GM19043 (cell line): ENCODE data around the gene YIF1A.
"Not testable (repeated sequence)": the region's sequence is repeated elsewhere in the genome, so short reads cannot be mapped to it uniquely, and the experiment has no call there.

Experiments
- ATAC-seq: cut with Tn5 transposase; IDR thresholded peaks from one replicate; pipeline ENCODE4 v1.9.1; 2021; ENCODE audit warnings: low read depth; ENCODE audit not compliant: unreplicated experiment

Gene YIF1A

DNA sequence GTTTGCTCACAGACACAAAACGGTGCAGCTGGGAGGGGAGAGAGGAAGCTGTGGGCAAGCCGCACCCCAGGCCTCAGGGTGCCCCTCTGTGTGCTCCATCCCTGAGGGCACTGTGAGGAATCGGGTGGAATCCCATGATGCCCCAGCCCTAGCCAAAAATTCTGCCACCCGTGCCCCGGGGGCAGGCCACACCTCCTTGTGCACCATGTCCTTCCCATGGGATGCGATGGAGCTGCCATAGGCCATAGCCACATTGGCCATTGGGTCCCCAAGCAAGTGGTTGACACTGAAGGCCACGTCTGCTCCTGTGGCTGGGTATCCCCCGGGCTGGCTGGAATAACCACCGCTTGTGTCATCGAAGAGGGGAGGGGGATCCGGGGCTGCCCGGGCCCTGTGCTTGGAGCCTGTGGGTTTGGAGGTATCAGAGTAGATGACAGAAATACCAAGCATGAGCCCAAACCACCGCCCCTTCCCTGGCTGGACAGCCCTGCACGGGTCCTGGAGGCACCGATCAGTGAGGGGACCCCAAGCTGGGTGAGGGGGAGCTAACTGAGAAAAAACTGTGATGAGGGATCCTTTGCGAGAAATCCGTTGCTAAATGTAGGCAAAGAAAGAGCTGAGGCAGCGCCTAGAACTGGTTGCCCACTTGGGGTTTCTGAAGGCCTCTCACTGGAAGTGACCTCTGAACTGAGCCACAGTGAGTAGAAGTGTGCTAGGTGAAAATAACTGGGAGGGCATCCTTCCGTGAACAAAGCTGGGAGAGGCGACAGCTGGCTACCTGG is 863 bp downstream of the YIF1A start:
- no peak for ATAC-seq

DNA sequence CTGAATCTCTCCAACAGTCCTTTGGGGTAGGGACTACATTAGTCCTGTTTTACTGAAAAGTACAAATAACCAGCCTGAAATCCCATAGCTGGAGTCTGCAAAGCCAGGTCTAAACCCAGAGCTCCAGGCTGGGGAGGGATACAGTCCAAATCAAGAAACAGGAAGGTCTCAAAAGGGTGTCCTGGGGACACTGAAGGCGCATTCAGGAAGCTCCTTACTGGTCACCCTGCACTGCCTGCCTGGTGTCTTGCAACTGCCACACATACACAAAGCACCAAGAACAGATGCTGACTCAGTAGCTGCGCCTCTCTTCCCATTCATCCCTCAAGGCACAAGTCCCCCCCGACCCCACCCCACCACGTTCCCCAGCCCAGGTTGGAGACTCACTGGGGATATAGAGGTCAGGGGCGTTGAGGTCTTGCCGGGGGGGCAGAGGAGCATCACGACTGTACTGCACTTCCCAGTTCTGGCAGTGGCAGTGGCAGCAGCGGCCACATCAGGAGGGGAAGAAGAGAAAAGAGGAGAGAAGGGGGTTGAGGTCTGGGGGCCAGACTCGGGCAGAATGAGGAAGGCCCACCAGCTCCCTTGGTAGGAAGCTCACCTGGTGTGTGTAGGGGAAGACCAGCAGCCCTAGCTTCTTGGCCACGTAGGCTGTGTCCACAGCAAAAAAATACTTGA is 1.6 kb downstream of the YIF1A start:
- no peak for ATAC-seq

DNA sequence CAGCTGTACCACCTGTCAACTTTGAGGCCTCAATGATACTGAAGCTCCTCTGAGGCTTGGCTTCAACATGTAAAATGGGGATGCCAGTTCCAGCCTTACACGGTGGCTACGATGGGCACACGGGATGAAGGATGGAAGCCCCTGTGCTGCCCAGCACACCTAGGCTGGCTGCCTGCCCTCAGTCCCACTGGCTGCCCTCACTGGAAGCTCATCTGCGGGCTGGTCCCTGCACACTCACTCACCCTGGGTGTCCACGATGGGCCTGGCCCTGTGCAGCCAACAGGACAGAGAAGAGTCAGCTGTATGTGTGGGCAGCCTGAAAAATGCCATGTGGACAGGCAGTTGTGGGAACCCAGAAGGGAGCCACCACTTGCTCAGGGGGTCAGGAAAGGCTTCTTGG is 2.2 kb downstream of the YIF1A start:
- no peak for ATAC-seq

DNA sequence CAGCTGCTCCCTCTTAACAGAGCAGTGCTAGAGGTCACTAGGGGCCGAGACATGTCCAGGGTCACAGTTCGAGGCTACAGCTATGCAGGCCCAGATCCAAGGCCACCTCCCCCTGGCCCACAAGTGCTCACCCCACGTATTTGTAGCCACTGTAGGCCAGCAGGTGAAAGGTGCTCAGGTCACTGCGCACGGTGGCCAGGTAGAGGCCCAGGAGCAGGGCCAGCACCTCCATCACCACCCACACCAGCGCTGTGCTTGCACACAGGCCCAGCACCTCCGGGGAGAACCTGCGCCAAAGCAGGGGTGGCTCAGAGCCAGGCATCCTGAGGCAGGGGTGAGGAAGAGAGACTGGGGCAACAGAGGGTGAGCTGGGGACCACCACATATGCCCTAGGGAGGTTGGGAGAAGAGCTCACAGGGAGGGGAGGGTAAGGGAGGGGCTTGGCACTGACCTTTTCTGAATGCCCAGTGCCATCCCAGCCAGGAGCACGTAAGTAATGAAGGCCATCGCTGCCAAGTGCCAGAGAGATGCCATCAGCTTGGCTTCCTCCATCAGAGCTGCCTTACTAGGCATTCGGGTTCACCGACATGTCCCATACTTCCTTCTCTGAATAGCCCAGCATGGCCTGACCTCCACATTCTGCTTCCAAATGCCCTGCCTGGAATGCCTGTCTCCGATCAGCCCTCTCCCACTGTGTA is 3.5 kb downstream of the YIF1A start:
- no peak for ATAC-seq

DNA sequence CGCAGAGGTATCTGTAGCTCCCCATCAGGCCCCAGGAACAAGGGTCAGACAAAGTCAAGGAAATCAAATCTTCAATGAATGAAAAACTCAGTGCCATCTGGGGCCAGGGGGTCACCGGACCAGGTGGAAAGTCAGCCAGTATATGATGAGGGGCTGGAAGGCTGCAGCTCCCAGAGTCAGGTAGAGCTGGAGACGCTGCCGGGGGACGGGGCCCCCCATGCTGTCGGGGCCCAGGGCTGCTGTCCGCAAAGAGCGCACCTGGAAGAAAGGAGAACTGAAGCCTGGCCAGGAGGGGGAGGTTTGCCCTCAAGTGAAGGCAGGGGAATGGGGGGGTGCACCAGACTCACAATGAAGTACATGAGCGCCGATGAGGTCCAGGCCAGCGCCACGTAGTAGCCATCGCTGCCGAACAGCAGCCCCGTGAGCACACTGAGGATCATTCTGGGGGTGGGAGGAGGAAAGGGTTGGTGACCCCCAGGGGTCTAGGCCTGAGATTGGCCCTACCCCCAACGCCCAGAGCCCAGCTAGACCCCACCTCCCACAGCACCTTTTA is 4.3 kb downstream of the YIF1A start:
- no peak for ATAC-seq

DNA sequence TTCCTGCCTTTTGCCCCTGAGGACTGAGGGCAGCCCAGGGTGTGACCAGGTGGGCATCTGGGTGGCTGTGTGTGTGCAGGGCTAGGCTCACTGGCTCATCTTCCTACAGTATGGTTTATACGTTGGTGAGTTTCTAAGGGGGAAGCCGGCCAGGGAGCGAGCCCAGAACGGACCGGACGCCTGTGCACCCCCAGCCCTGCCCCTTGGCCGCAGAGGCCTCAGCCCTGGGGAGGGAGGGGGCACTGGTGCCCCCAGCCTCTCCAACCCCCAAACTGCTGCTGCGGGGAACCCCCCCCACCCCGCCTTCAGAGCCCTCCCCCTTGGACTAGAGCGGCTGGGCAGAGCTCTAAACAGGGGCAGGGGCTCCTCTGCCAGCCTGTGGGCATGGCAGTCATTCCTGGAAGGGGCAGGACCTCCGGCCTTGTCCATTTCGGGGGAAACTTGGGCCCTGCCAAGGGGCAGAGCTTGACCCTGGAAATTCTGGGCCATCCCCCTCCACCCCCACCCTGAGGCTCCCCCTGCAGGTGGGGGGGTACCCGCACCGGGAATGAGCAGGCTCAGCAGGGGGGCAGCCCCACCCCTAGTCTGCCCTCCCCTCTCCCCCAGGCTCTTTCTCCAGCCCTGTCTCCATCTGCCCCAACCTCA is 5.4 kb downstream of the YIF1A start:
- ATAC-seq: no peak

DNA sequence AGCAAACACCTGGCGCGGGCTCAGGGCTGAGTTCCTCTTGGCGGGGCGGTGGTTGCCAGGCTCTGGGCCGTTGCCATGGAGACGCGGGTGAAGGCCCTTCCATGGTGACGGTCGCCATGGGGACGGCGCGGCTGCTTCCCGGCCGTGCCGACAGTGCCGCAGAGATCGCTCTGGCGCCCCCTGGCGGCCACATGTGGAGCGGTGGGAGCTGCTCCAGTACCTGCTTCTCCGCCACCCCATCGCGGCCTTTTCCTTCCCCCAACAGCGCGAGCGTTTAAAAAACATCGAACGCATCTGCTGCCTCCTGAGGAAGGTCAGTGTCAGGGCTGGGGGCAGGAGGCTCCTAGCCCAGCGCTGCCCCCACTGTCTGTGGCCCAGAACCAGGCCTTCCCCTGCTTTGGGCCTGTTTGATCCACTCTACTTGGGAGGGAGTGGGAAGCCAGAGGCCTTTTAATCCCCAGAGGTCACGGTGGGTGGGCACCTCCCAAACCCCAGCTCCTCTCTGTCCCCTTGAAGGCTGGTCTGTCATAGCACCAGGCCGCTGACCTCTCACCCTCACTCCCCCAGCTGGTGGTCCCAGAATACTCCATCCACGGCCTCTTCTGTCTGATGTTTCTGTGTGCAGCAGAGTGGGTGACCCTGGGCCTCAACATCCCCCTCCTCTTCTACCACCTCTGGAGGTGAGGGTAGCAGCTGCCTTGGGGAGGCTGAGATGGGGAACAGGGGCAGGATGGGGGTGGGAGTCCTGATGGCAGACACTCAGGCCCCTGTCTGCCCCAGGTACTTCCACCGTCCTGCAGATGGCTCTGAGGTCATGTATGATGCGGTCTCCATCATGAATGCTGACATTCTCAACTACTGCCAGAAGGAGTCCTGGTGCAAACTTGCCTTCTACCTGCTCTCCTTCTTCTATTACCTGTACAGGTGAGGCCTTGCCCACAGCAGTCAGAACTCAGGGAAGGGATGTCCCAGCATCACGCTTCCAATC is 6.2 kb downstream of the YIF1A start:
- ATAC-seq: peak; percentile 65

DNA sequence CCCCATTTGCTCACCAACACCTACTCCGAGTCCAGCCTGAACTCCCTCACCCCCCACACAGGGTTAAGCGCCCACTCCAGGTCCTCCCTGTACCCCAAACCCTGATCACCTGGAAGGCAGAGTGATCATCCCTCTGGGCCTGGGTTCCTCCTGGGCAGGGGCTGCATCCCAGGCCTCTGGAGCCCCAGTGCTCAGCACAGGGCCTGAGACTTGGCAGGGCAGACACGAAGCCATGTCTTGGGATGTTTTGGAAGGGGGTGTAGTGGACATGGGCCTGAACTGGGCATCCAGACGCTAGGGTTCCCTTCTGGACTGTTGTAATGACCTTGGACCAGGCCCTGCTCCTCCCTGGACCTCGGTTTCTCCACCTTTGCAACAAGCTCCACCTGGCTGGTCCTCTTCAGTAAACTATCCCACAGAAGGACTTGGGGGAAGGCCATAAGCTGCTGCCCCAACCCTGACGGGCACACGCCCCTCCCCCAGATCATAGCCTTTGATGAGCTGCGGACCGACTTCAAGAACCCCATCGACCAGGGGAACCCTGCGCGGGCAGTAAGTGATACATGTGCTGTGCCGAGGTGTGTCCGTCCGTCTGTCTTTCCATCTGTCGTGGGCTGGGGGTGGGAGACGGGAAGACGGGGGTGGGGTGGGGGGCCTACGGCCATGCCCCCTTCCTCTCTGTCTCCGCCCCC is 7.0 kb downstream of the YIF1A start:
- ATAC-seq: no peak

DNA sequence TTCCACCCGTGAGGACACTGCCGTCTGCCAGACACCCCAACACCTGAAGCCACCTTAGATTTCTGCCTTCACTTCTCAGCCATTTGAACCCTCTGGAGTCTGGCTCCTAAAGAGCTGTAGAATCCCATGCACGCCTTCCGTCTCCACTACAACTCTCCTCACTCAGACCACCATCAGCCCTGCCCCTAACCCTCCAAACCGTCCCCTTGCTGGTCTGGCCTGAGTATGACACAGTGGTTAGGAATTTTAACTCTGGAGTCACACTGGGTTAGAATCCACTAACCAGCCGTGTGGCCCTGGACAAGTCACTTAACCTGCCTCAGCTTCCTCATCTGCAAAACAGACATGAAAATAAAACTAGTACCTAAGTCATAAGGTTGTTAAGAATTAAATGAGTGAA is 7.9 kb downstream of the YIF1A start:
- ATAC-seq: no peak

DNA sequence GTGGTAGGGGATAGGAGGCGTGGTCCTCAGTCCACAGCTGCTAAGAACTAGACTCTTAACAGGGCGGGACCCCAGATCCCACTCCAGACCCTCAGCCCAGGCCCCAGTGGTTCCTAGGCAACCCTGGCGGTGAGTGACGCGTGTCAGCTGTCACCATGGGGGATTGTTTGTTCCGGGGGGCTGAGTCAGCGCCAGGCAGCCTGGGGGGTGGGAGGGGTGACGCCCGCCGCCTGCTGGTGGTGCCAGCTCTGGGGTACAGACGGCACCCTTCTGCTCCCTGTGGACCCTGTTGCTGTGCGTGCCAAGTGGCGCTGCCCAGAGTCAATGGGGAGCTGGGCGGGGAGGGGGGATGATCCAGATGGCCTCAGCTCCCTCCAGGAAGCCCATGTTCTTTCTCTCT is 8.5 kb downstream of the YIF1A start:
- no peak for ATAC-seq

DNA sequence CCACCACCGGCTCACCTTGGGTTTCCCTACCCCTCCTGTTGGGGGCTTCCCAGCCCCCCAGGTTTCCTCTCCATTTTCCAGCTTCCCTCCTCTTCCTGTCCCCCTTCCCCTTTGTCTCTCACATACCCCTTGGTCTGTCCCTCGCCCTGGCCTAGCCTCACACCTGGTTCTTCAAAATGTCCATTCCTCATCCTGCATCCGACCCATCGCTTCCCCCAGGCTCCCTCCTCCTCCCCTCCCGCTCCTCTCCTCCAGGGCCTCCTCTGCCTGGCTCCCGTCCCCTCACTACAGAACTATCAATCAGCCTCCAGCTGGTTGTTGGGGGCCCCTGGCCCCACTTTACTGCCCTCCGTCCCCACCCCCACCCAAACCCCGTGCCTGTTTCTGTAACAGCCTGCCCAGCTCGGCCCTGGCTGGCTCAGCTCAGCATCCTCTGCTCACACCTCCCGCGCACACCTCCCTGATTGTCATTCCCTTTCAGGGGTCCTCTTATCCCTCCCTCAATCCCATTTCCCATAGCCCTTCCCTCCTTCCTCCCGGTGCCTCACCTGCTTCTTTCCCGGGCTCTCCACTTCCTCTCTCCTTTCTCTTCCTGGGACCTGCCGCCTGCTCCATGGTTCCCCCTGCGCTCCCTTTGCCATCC is 9.7 kb downstream of the YIF1A start:
- ATAC-seq: no peak

DNA sequence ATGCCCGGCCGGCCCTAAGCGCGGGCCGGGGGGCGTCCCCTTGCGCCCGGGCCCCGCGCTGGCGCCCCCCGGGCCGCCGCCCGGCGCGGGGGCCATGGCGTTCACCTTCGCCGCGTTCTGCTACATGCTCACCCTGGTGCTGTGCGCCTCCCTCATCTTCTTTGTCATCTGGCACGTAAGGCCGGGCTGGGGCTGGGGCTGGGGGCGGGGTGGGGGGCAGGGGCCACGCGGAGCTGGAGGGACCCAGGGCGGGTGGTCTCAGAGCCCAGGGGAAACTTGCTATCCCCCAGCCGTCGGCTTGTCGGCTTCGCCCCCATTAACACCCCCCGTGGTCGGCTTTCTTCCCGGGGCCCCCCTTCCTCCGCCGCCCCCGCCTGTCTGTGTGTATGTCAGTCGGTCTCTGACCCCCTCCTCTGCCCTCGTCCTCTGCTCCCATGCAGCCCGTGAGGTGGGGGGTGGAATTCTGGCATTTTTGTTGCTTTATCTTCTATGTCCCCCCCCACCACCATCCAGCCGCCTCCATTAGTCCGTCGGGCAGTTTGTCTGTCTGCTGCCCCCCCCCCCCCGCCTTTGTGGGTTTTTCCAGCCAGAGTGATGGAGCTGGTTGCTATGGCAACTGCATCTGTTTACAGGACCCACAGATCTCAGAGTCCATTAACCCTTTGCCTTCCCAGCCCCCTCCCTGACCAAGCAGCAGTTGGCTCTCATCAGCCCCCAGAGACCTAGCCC is 10.4 kb downstream of the YIF1A start:
- ATAC-seq: no peak

DNA sequence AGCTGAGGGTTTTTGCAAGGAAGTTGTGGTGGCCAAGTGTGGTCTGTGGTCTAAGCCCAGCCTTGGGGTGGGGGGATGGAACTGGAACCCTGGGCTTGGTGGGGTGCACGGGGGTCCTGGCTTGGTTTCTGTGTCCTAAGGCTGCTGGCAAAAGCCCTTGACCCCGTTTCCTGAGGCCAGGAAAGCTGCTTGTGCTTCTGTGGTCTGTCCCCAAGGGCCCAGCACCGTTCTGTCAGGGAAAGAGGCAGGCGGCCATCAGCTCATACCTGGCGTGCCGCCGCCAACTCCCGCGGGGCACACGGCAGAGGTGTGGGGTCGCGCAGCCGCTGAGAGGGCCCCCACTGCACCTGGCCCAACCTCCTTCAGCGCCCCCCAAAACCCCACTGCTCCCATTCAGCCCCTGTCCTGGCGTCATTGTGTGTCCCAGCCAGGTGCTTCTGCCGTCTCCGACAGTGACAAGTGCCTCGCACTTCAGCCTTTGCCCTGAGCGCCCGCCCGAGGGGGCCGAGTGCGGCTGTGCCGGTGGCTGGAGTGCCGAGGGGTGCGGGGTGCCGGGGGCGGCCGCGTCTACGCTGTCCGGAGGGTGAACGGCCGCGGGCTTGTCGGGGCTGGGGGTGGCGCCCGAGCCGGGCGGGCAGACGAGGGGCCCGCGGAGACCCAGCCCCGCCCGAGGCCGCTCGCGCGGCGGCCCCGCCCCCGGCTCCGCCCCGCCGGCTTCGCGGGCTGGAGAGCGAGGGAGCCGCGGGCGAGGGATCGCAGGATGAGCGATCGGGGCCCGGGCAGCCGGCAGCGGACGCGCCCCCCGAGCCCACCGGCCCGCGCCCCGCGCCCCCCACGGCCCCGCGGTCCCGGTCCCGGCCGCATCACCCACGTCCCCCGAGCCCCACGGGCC is 11.2 kb downstream of the YIF1A start, which contains the start of gene CNIH2:
Gene CNIH2 (plus strand): TSS at position 705 of the 892 bp plus-strand sequence. CDS start 282 bp downstream, outside the sequence.
- ATAC-seq: no peak

DNA sequence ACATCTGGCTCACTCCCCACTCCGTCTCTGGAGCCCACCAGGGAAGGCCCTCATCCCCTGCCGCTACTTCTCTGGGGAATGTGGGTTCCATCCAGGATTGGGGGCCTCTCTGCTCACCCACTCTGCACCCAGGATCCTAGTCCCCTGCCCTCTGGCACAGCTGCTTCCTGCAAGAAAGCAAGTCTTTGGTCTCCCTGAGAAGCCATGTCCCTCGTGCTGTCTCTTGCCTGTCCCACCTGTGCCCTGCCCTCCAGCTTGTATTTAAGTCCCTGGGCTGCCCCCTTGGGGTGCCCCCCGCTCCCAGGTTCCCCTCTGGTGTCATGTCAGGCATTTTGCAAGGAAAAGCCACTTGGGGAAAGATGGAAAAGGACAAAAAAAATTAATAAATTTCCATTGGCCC is 11.9 kb downstream of the YIF1A start:
- ATAC-seq: not testable (repeated sequence)

DNA sequence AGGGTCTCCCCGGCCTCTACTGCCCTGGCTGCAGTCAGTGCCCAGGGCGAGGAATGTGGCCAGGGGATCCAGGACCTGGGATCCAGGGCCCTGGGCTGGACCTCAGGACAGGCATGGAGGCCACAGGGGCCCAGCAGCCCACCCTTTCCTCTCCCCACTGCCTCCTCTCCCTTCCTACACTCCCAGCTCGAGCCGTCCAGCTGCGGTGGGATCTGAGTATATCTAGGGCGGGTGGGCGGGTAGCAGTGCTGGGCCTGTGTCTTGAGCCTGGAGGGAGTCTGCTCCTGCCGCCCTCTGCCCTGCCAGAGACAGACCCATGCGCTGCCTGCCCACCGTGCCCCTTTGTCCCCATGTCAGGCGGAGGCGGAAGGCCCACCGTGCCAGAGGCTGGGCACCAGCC is 12.3 kb downstream of the YIF1A start:
- not testable (repeated sequence) for ATAC-seq

DNA sequence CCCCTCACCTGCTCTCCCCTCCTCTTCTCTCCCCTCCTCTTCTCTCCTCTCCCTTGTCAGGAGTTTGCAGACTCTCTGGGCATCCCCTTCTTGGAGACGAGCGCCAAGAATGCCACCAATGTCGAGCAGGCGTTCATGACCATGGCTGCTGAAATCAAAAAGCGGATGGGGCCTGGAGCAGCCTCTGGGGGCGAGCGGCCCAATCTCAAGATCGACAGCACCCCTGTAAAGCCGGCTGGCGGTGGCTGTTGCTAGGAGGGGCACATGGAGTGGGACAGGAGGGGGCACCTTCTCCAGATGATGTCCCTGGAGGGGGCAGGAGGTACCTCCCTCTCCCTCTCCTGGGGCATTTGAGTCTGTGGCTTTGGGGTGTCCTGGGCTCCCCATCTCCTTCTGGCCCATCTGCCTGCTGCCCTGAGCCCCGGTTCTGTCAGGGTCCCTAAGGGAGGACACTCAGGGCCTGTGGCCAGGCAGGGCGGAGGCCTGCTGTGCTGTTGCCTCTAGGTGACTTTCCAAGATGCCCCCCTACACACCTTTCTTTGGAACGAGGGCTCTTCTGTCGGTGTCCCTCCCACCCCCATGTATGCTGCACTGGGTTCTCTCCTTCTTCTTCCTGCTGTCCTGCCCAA is 12.8 kb downstream of the YIF1A start:
- ATAC-seq: no peak
